ENCODE results near the gene ZBED1.
"Not testable (repeated sequence)": the region's sequence is repeated elsewhere in the genome, so short reads cannot be mapped to it uniquely, and the experiment has no call there.

Gene ZBED1

GRCh38 chrX:2474280-2474962, 26.4 kb downstream of the ZBED1 start:
- DNase-seq (ENCODE audit: low spot score), result no peak

GRCh38 chrX:2473064-2473463, 27.7 kb downstream of the ZBED1 start:
- peak; percentile 91 for DNase-seq (ENCODE audit: low spot score)

- no peak for DNase-seq (ENCODE audit: low spot score)
Observed at GRCh38 chrX:2471641-2472040, 29.1 kb downstream of the ZBED1 start.

- not testable (repeated sequence) for DNase-seq (ENCODE audit: low spot score)
Observed at GRCh38 chrX:2471126-2471525, 29.6 kb downstream of the ZBED1 start.

GRCh38 chrX:2469852-2470251, 30.9 kb downstream of the ZBED1 start:
- DNase-seq (ENCODE audit: low spot score), result not testable (repeated sequence)

- DNase-seq (ENCODE audit: low spot score), result no peak
Observed at GRCh38 chrX:2469196-2469685, 31.5 kb downstream of the ZBED1 start.

- DNase-seq (ENCODE audit: low spot score), result no peak
Observed at GRCh38 chrX:2468261-2469195, 32.2 kb downstream of the ZBED1 start.

- no peak for DNase-seq (ENCODE audit: low spot score)
Observed at GRCh38 chrX:2466876-2467656, 33.7 kb downstream of the ZBED1 start.

- DNase-seq (ENCODE audit: low spot score), result no peak
Observed at GRCh38 chrX:2464677-2465166, 36.1 kb downstream of the ZBED1 start.

- DNase-seq (ENCODE audit: low spot score), result peak; percentile 28
Observed at GRCh38 chrX:2463973-2464676, 36.7 kb downstream of the ZBED1 start.

GRCh38 chrX:2463481-2463880, 37.3 kb downstream of the ZBED1 start:
- not testable (repeated sequence) for DNase-seq (ENCODE audit: low spot score)

- no peak for DNase-seq (ENCODE audit: low spot score)
Observed at GRCh38 chrX:2462780-2463179, 38.0 kb downstream of the ZBED1 start.

GRCh38 chrX:2462074-2462473, 38.7 kb downstream of the ZBED1 start:
- DNase-seq (ENCODE audit: low spot score), result no peak

GRCh38 chrX:2461711-2462016, 39.1 kb downstream of the ZBED1 start:
- no peak for DNase-seq (ENCODE audit: low spot score)

- DNase-seq (ENCODE audit: low spot score), result not testable (repeated sequence)
Observed at GRCh38 chrX:2460821-2461710, 39.7 kb downstream of the ZBED1 start.

- DNase-seq (ENCODE audit: low spot score), result not testable (repeated sequence)
Observed at GRCh38 chrX:2460048-2460447, 40.7 kb downstream of the ZBED1 start.

- no peak for DNase-seq (ENCODE audit: low spot score)
Observed at GRCh38 chrX:2458309-2458708, 42.5 kb downstream of the ZBED1 start.

- no peak for DNase-seq (ENCODE audit: low spot score)
Observed at GRCh38 chrX:2457289-2458133, 43.3 kb downstream of the ZBED1 start.

GRCh38 chrX:2456091-2456490, 44.7 kb downstream of the ZBED1 start:
- DNase-seq (ENCODE audit: low spot score), result peak; percentile 50

- not testable (repeated sequence) for DNase-seq (ENCODE audit: low spot score)
Observed at GRCh38 chrX:2454620-2455019, 46.2 kb downstream of the ZBED1 start.

Data from SW480 (cell line).